SU-DHL-6 (cell line): ENCODE results near the gene PCLO.

Experiments
- H2AFZ ChIP-seq: fragments of 200-600 bp; sonication (generic); 2 replicates; pipeline ENCODE4 v1.6.1; 2014; ENCODE audit warnings: low read depth, mild to moderate bottlenecking, moderate library complexity, mixed read lengths, antibody characterized with exemption, low read length; ENCODE audit not compliant: severe bottlenecking
- H3F3A ChIP-seq: fragments of 200-600 bp; shearing (Covaris generic); 2 replicates; pipeline ENCODE4 v1.6.0; 2016; ENCODE audit warnings: antibody characterized with exemption, mild to moderate bottlenecking; ENCODE audit not compliant: insufficient read depth
- H3K27ac ChIP-seq: fragments of 200-600 bp; sonication (generic); 2 replicates; pipeline ENCODE4 v1.5.1; 2016; ENCODE audit warnings: low read depth, mild to moderate bottlenecking, low read length, moderate library complexity, mixed read lengths
- H3K27me3 ChIP-seq: fragments of 200-600 bp; sonication (generic), shearing (Covaris generic); 2 replicates; pipeline ENCODE4 v1.6.0; 2014; ENCODE audit warnings: mild to moderate bottlenecking, low read length
- H3K36me3 ChIP-seq: fragments of 200-600 bp; sonication (generic); 2 replicates; pipeline ENCODE4 v1.6.1; 2014; ENCODE audit warnings: mild to moderate bottlenecking, low read length, mixed read lengths
- H3K4me2 ChIP-seq: fragments of 300-600, 200-600 bp; shearing (Covaris generic), sonication (generic); 2 replicates; pipeline ENCODE4 v1.6.0; 2014; ENCODE audit warnings: low read length, low read depth, mild to moderate bottlenecking; ENCODE audit not compliant: poor library complexity, severe bottlenecking
- H3K4me3 ChIP-seq: fragments of 200-600 bp; sonication (generic); 2 replicates; pipeline ENCODE4 v1.5.1; 2014; ENCODE audit warnings: antibody characterized with exemption, low read length, mild to moderate bottlenecking, mixed read lengths; ENCODE audit not compliant: insufficient read depth, poor library complexity, severe bottlenecking
- H3K79me2 ChIP-seq: fragments of 200-600 bp; sonication (generic); 2 replicates; pipeline ENCODE4 v1.6.1; 2014; ENCODE audit warnings: mild to moderate bottlenecking, low read length, moderate library complexity; ENCODE audit not compliant: insufficient read depth
- H3K9ac ChIP-seq: fragments of 200-600 bp; sonication (generic); 2 replicates; pipeline ENCODE4 v1.7.0; 2014; ENCODE audit warnings: mild to moderate bottlenecking, low read length
- H3K9me2 ChIP-seq: fragments of 200-600 bp; sonication (generic); replicated peaks from 2 replicates; pipeline ENCODE4 v1.6.1; 2014; ENCODE audit warnings: low read length; ENCODE audit not compliant: insufficient read depth
- H3K9me3 ChIP-seq: fragments of 200-600 bp; sonication (generic); 2 replicates; pipeline ENCODE4 v1.6.1; 2014; ENCODE audit warnings: low read length, mixed read lengths; ENCODE audit not compliant: insufficient read depth
- H4K20me1 ChIP-seq: fragments of 200-600 bp; sonication (generic); 2 replicates; pipeline ENCODE4 v1.6.1; 2014; ENCODE audit warnings: low read depth, mild to moderate bottlenecking, antibody characterized with exemption, low read length, moderate library complexity, mixed read lengths
- EZH2phosphoT487 ChIP-seq: fragments of 200-600 bp; sonication (generic), shearing (Covaris generic); conservative IDR thresholded peaks from 2 replicates; pipeline ENCODE4 v1.6.1; 2018; ENCODE audit warnings: mild to moderate bottlenecking, antibody characterized with exemption, low read length, moderate library complexity, mixed read lengths
- TF ChIP-seq, protein P1 (sequence below): fragments of 200-600 bp; sonication (generic); IDR thresholded peaks from one replicate; pipeline ENCODE4 v1.5.1; 2017; ENCODE audit warnings: antibody characterized with exemption, mild to moderate bottlenecking, low read length, moderate library complexity; ENCODE audit not compliant: insufficient read depth, poor library complexity, severe bottlenecking

PCLO gene

DNA sequence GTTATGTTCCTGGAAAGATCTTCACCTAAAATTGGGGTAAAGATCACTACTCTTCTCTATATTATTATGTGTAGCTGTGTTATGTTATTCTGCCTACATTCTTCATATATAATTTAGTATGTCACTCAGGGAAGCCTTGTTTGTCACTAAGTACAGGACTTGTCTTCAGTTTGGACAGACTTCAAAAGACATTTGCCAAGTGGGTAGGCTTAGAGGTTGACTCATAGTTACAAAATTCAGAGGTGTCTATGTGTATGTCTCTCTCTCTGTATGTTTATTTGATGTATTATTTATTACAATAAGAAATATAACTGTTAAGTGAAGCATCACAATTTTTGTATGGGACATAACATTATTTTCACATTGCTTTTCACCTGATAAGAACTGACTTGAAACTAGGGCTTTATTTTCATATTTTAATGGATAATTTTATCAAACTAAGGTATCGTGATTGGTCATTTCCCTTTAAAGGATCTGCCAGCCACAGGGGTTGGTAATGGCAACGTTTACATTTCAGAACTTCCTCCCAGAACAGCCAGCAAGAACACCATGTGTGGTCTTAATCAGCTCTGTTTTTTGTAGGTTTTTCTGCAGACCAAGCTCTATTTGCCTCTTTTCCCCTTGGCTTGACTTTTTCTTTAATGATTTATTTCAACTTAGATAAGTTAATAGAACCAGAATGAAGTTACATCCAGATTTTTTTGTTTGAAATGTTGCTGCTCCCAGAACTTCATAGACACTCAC lies 457.0 kb downstream of the PCLO start:
- no peaks in the 10 kb centered on the region for H4K20me1 ChIP-seq
- no peaks in the 10 kb centered on the region for H3K27me3 ChIP-seq
- TF ChIP-seq EZH2phosphoT487 = no peak
- TF ChIP-seq, protein P1, sequence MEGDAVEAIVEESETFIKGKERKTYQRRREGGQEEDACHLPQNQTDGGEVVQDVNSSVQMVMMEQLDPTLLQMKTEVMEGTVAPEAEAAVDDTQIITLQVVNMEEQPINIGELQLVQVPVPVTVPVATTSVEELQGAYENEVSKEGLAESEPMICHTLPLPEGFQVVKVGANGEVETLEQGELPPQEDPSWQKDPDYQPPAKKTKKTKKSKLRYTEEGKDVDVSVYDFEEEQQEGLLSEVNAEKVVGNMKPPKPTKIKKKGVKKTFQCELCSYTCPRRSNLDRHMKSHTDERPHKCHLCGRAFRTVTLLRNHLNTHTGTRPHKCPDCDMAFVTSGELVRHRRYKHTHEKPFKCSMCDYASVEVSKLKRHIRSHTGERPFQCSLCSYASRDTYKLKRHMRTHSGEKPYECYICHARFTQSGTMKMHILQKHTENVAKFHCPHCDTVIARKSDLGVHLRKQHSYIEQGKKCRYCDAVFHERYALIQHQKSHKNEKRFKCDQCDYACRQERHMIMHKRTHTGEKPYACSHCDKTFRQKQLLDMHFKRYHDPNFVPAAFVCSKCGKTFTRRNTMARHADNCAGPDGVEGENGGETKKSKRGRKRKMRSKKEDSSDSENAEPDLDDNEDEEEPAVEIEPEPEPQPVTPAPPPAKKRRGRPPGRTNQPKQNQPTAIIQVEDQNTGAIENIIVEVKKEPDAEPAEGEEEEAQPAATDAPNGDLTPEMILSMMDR = no peak
- H3K9me2 ChIP-seq = no peaks in the 10 kb centered on the region
- no peak overlapping the region for H3K4me3 ChIP-seq
- no peaks in the 10 kb centered on the region for H3K9me3 ChIP-seq
- H3K79me2 ChIP-seq = no peaks in the 10 kb centered on the region
- no peak overlapping the region for H3K4me2 ChIP-seq
- no peaks in the 10 kb centered on the region for H3K36me3 ChIP-seq
- H2AFZ ChIP-seq = no peak overlapping the region
- H3F3A ChIP-seq = no peaks in the 10 kb centered on the region
- H3K9ac ChIP-seq = no peak overlapping the region
- H3K27ac ChIP-seq = no peak overlapping the region

GRCh38 chr7:82704121-82704520 lies 458.6 kb downstream of the PCLO start:
- TF ChIP-seq, protein P1 = no peak
- no peak for TF ChIP-seq EZH2phosphoT487
- Histone ChIP-seq H3K4me2 (no peak overlapping the region), H3K9ac (no peak overlapping the region), H3K9me3 (no peaks in the 10 kb centered on the region), H4K20me1 (no peaks in the 10 kb centered on the region), H3K4me3 (no peak overlapping the region), H2AFZ (no peak overlapping the region), H3K27me3 (no peaks in the 10 kb centered on the region), H3K9me2 (no peaks in the 10 kb centered on the region), H3K36me3 (no peaks in the 10 kb centered on the region), H3K27ac (no peak overlapping the region), H3K79me2 (no peaks in the 10 kb centered on the region), H3F3A (no peaks in the 10 kb centered on the region)
